K562 (cell line): Measurements from ENCODE around the gene PPT2. TPM values are rescaled to one million over a fixed set of nuclear protein-coding genes. Genes with fewer than 3 reads are reported as not detected.

ENCODE experiments used
- ADNP ChIP-seq: fragments of 200-800 bp; sonication (Bioruptor generic); IDR thresholded peaks from 2 replicates; pipeline ENCODE4 v1.6.1; 2016; ENCODE audit warnings: missing genetic modification characterization, missing compliant biosample characterization
- ARID1B ChIP-seq: fragments of 450-650 bp; IDR thresholded peaks from 2 replicates; pipeline ENCODE4 v1.6.1; 2016; ENCODE audit warnings: antibody characterized with exemption, mild to moderate bottlenecking, inconsistent platforms
- ARID3A ChIP-seq: IDR thresholded peaks from 2 replicates; pipeline ENCODE4 v1.6.1; 2012; ENCODE audit warnings: low read depth, low read length, improper control_type of control experiment, borderline replicate concordance
- ATF7 ChIP-seq: fragments of 450-650 bp; IDR thresholded peaks from 2 replicates; pipeline ENCODE4 v1.7.1; 2014; ENCODE audit warnings: mild to moderate bottlenecking, moderate library complexity
- EP300 ChIP-seq: IDR thresholded peaks from 2 replicates; pipeline ENCODE4 v1.6.1; 2012; ENCODE audit warnings: low read length, improper control_type of control experiment
- FOSL1 ChIP-seq: fragments of 200-800 bp; sonication (Bioruptor generic); conservative IDR thresholded peaks from 2 replicates; pipeline ENCODE4 v1.6.1; 2016; ENCODE audit warnings: missing genetic modification characterization, missing compliant biosample characterization
- FOXK2 ChIP-seq, 2 experiments: fragments of 450-650 bp; IDR thresholded peaks in 1 of 2; conservative IDR thresholded peaks in 1 of 2; 2 replicates each; pipeline ENCODE4 v1.6.1; 2016; ENCODE audit warnings: low read depth in 2 of 2, mild to moderate bottlenecking in 1 of 2
- FOXP1 ChIP-seq: sonication (generic); formaldehyde crosslinking; IDR thresholded peaks from 2 replicates; pipeline ENCODE4 v1.8.0; 2022; ENCODE audit warnings: mild to moderate bottlenecking, missing genetic modification reagents
- GABPB1 ChIP-seq: sonication (generic); formaldehyde crosslinking; IDR thresholded peaks from 2 replicates; pipeline ENCODE4 v1.8.0; 2022; ENCODE audit warnings: mild to moderate bottlenecking, missing genetic modification reagents
- GATA2 ChIP-seq: sonication (generic); formaldehyde crosslinking; IDR thresholded peaks from 2 replicates; pipeline ENCODE4 v1.4.0; 2020; ENCODE audit warnings: mild to moderate bottlenecking, missing genetic modification reagents
- KLF16 ChIP-seq: IDR thresholded peaks from 2 replicates; pipeline ENCODE4 v1.6.1; 2016; ENCODE audit warnings: antibody characterized with exemption
- MEF2A ChIP-seq: IDR thresholded peaks from 2 replicates; pipeline ENCODE4 v1.6.1; 2011; ENCODE audit warnings: low read depth, mild to moderate bottlenecking, low read length, moderate library complexity; ENCODE audit not compliant: control insufficient read depth
- MNT ChIP-seq, 2 experiments: fragments of 450-650 bp; conservative IDR thresholded peaks; 2 replicates each; pipeline ENCODE4 v1.6.1; 2017; ENCODE audit warnings: mild to moderate bottlenecking in 2 of 2, moderate library complexity in 2 of 2
- MYNN ChIP-seq, 2 experiments: sonication (generic); formaldehyde crosslinking in 1 of 2; IDR thresholded peaks; 2 replicates each; pipeline versions ENCODE4 v1.5.0 to v1.6.1; 2016 to 2020; ENCODE audit warnings: antibody characterized with exemption in 1 of 2, missing genetic modification reagents in 1 of 2
- NFRKB ChIP-seq: fragments of 450-650 bp; IDR thresholded peaks from 2 replicates; pipeline ENCODE4 v1.6.1; 2016; ENCODE audit warnings: low read depth
- PHB2 ChIP-seq: fragments of 450-650 bp; IDR thresholded peaks from 2 replicates; pipeline ENCODE4 v1.6.1; 2017; ENCODE audit warnings: low read depth
- PRDM10 ChIP-seq: fragments of 450-650 bp; IDR thresholded peaks from 2 replicates; pipeline ENCODE4 v1.6.1; 2018; ENCODE audit not compliant: partially characterized antibody
- SMARCB1 ChIP-seq: IDR thresholded peaks from 2 replicates; pipeline ENCODE4 v1.6.1; 2011; ENCODE audit warnings: improper control_type of control experiment, low read depth; ENCODE audit not compliant: insufficient read length
- ZFP1 ChIP-seq: fragments of 450-650 bp; formaldehyde crosslinking; IDR thresholded peaks from 2 replicates; pipeline ENCODE4 v1.4.0; 2020; ENCODE audit warnings: mild to moderate bottlenecking, mixed read lengths
- ZKSCAN1 ChIP-seq: fragments of 150-350 bp; IDR thresholded peaks from 2 replicates; pipeline ENCODE4 v1.6.1; 2016; ENCODE audit warnings: low read depth, low read length
- ZNF830 ChIP-seq: fragments of 250-450 bp; sonication (Bioruptor Pico); IDR thresholded peaks from 2 replicates; pipeline ENCODE4 v1.5.0; 2021; ENCODE audit warnings: mild to moderate bottlenecking
- ZSCAN29 ChIP-seq: fragments of 450-650 bp; IDR thresholded peaks from 2 replicates; pipeline ENCODE4 v1.6.1; 2017
- polyA plus RNA-seq, 8 experiments: library from polyadenylated mRNA; depleted of rRNA in 4 of 8; stranded (reverse) in 5 of 8; unstranded in 3 of 8; fragments of >200 nt; fragmentation: Nextera tagmentation in 2 of 8; fragmentation: Illumina TruSeq in 1 of 8; extraction: Ambion mirVana in 2 of 8; extraction: Trizol in 1 of 8; gene quantifications; 2 replicates each; pipeline versions ENCODE4 v1.2.1 to v1.2.3, GENCODE V29; 2011 to 2014; ENCODE audit warnings: inconsistent platforms in 1 of 8, missing spikeins in 1 of 8
- total RNA-seq, 7 experiments: library from RNA; depleted of rRNA in 6 of 7; stranded (reverse); fragments of >200 nt in 6 of 7; fragmentation: Illumina TruSeq in 2 of 7; extraction: Trizol in 2 of 7; gene quantifications; 2 replicates each; pipeline versions ENCODE4 v1.2.1 to v1.2.3, GENCODE V29; 2011 to 2021; ENCODE audit warnings: low replicate concordance in 1 of 7

Gene PPT2
- total and polyA plus RNA-seq, 9 of the 15 experiments (the other 6 are each of a cell fraction or from before 2014, with no cell fraction given), result 27.4 to 98.8 (median 69.9) TPM

GRCh38 chr6:32131439-32131948 lies 22.4 kb upstream of the PPT2 start (continued):
- TF ChIP-seq ARID3A (0 out of 2 replicates have a peak, but pooled peaks have one; percentile 60), GATA2 (peak; percentile 98), MEF2A (peak; percentile 53; the same call in 1 of the 2 replicates), MYNN (IDR thresholded peaks at IDR 0.05) (peak; percentile 91), MYNN (CRISPR knock-in tag; IDR thresholded peaks at IDR 0.05) (no peak), ARID1B (peak; percentile 100), FOXK2 (conservative IDR thresholded peaks at IDR 0.05 in 1 of 2, IDR thresholded peaks at IDR 0.05 in 1 of 2; ENCODE audit: low read depth in 2 of 2) (peak; percentile 58 to 61), FOXP1 (CRISPR knock-in tag) (peak; percentile 59; the same call in 1 of the 2 replicates), SMARCB1 (peak; percentile 78), ZNF830 (CRISPR knock-in tag) (no peak), ZFP1 (CRISPR knock-in tag) (peak; percentile 47; the same call in 1 of the 2 replicates), ZSCAN29 (0 out of 2 replicates have a peak, but pooled peaks have one; percentile 51), GABPB1 (no peak), EP300 (peak; percentile 98), PHB2 (peak; percentile 99), ADNP (tag) (no peak), ATF7 (peak; percentile 46), NFRKB (peak; percentile 9; the same call in 1 of the 2 replicates), ZKSCAN1 (0 out of 2 replicates have a peak, but pooled peaks have one; percentile 44), KLF16 (peak; percentile 99), FOSL1 (tag) (no peak; the same call in 1 of the 2 replicates), PRDM10 (peak; percentile 53), MNT (conservative IDR thresholded peaks at IDR 0.05) (peak; percentile 34 to 66; a peak in 2 of 4 replicates)
